Measurements from ENCODE around the gene SERPINB10. TPM values are rescaled to one million over a fixed set of nuclear protein-coding genes. Genes with fewer than 3 reads are reported as not detected.

Gene SERPINB10
- total RNA-seq, 1 donor, result not detected

GRCh38 chr18:63970809-63971205 is 63.0 kb downstream of the SERPINB10 start:
- H3K4me3 ChIP-seq (ENCODE audit: insufficient read depth, low read length), result peak overlapping the region; percentile 89
- H3K36me3 ChIP-seq (ENCODE audit: insufficient read depth, low read length), result no peaks in the 10 kb centered on the region
- H4K20me1 ChIP-seq (ENCODE audit: insufficient read depth, low read length), result peaks cover 5% of the 10 kb centered on the region
- peak; percentile 83 for DNase-seq (ENCODE audit: insufficient read length, low spot score, missing footprints)
- peaks cover 37% of the 10 kb centered on the region for H3K79me2 ChIP-seq (ENCODE audit: insufficient read depth, low read length)
- H3K27me3 ChIP-seq (ENCODE audit: insufficient read depth, low read length), result no peaks in the 10 kb centered on the region
- peaks cover 7% of the 10 kb centered on the region for H3K4me1 ChIP-seq (ENCODE audit: insufficient read depth, low read length)
- H3K4me2 ChIP-seq (ENCODE audit: insufficient read depth, low read length), result peak overlapping the region; percentile 97
- peak overlapping the region; percentile 89 for H3K27ac ChIP-seq (ENCODE audit: low read depth, low read length)
- peak overlapping the region; percentile 98 for H2AFZ ChIP-seq (ENCODE audit: low read length)
- H3K9me3 ChIP-seq (ENCODE audit: low read depth, low read length), result no peaks in the 10 kb centered on the region
- no peak for TF ChIP-seq CTCF (IDR thresholded peaks at IDR 0.05; ENCODE audit: extremely low read depth, low read depth, low read length)

- peaks cover 5% of the 10 kb centered on the region for H4K20me1 ChIP-seq (ENCODE audit: insufficient read depth, low read length)
- H3K79me2 ChIP-seq (ENCODE audit: insufficient read depth, low read length), result peaks cover 40% of the 10 kb centered on the region
- no peaks in the 10 kb centered on the region for H3K27me3 ChIP-seq (ENCODE audit: insufficient read depth, low read length)
- peaks cover 7% of the 10 kb centered on the region for H3K4me1 ChIP-seq (ENCODE audit: insufficient read depth, low read length)
- no peaks in the 10 kb centered on the region for H3K36me3 ChIP-seq (ENCODE audit: insufficient read depth, low read length)
- no peak for TF ChIP-seq CTCF (IDR thresholded peaks at IDR 0.05; ENCODE audit: extremely low read depth, low read depth, low read length)
- H3K9me3 ChIP-seq (ENCODE audit: low read depth, low read length), result no peaks in the 10 kb centered on the region
- peak overlapping the region; percentile 98 for H2AFZ ChIP-seq (ENCODE audit: low read length)
- H3K27ac ChIP-seq (ENCODE audit: low read depth, low read length), result peak overlapping the region; percentile 89
- H3K4me3 ChIP-seq (ENCODE audit: insufficient read depth, low read length), result peak overlapping the region; percentile 89
- peak overlapping the region; percentile 97 for H3K4me2 ChIP-seq (ENCODE audit: insufficient read depth, low read length)
- no peak for DNase-seq (ENCODE audit: insufficient read length, low spot score, missing footprints)
Observed at GRCh38 chr18:63971320-63972001, 63.7 kb downstream of the SERPINB10 start.

GRCh38 chr18:63972002-63972376 is 64.2 kb downstream of the SERPINB10 start:
- Histone ChIP-seq H3K4me3 (ENCODE audit: insufficient read depth, low read length) (no peak overlapping the region), H3K4me1 (ENCODE audit: insufficient read depth, low read length) (peaks cover 7% of the 10 kb centered on the region), H3K79me2 (ENCODE audit: insufficient read depth, low read length) (peaks cover 44% of the 10 kb centered on the region), H2AFZ (ENCODE audit: low read length) (no peak overlapping the region), H3K9me3 (ENCODE audit: low read depth, low read length) (no peaks in the 10 kb centered on the region), H3K27ac (ENCODE audit: low read depth, low read length) (no peak overlapping the region), H3K27me3 (ENCODE audit: insufficient read depth, low read length) (no peaks in the 10 kb centered on the region), H4K20me1 (ENCODE audit: insufficient read depth, low read length) (peaks cover 8% of the 10 kb centered on the region), H3K36me3 (ENCODE audit: insufficient read depth, low read length) (no peaks in the 10 kb centered on the region), H3K4me2 (ENCODE audit: insufficient read depth, low read length) (no peak overlapping the region)
- DNase-seq (ENCODE audit: insufficient read length, low spot score, missing footprints), result no peak
- no peak for TF ChIP-seq CTCF (IDR thresholded peaks at IDR 0.05; ENCODE audit: extremely low read depth, low read depth, low read length)

GRCh38 chr18:63974991-63975390 is 67.2 kb downstream of the SERPINB10 start:
- peak; percentile 46 for TF ChIP-seq CTCF (IDR thresholded peaks at IDR 0.05; ENCODE audit: extremely low read depth, low read depth, low read length)
- no peak for DNase-seq (ENCODE audit: insufficient read length, low spot score, missing footprints)
- Histone ChIP-seq H2AFZ (ENCODE audit: low read length) (peak overlapping the region; percentile 51), H3K4me2 (ENCODE audit: insufficient read depth, low read length) (no peak overlapping the region), H3K27ac (ENCODE audit: low read depth, low read length) (no peak overlapping the region), H3K4me3 (ENCODE audit: insufficient read depth, low read length) (no peak overlapping the region), H4K20me1 (ENCODE audit: insufficient read depth, low read length) (peaks cover 8% of the 10 kb centered on the region), H3K9me3 (ENCODE audit: low read depth, low read length) (no peaks in the 10 kb centered on the region), H3K79me2 (ENCODE audit: insufficient read depth, low read length) (peaks cover 70% of the 10 kb centered on the region), H3K27me3 (ENCODE audit: insufficient read depth, low read length) (no peaks in the 10 kb centered on the region), H3K36me3 (ENCODE audit: insufficient read depth, low read length) (no peaks in the 10 kb centered on the region), H3K4me1 (ENCODE audit: insufficient read depth, low read length) (peaks cover under 1% of the 10 kb centered on the region)

Data from osteoblast (primary cell).